K562 (cell line): Measurements from ENCODE around the gene FAM174C. TPM values are rescaled to one million over a fixed set of nuclear protein-coding genes. Genes with fewer than 3 reads are reported as not detected.

Source experiments
- EZH2 ChIP-seq: IDR thresholded peaks from 2 replicates; pipeline ENCODE4 v1.6.1; 2012; ENCODE audit warnings: low read depth, mild to moderate bottlenecking, inconsistent platforms, low read length, borderline replicate concordance
- FOSL1 ChIP-seq: fragments of 200-800 bp; sonication (Bioruptor generic); conservative IDR thresholded peaks from 2 replicates; pipeline ENCODE4 v1.6.1; 2016; ENCODE audit warnings: missing genetic modification characterization, missing compliant biosample characterization
- GABPB1 ChIP-seq: sonication (generic); formaldehyde crosslinking; IDR thresholded peaks from 2 replicates; pipeline ENCODE4 v1.8.0; 2022; ENCODE audit warnings: mild to moderate bottlenecking, missing genetic modification reagents
- HCFC1 ChIP-seq: IDR thresholded peaks from 2 replicates; pipeline ENCODE4 v1.6.1; 2012; ENCODE audit warnings: low read depth, low read length, improper control_type of control experiment
- JUND ChIP-seq, 2 experiments: IDR thresholded peaks; 2 replicates in 1 of 2; 3 replicates in 1 of 2; pipeline ENCODE4 v1.6.1; 2011; ENCODE audit warnings: borderline replicate concordance in 2 of 2, low read depth in 2 of 2, low read length in 2 of 2, improper control_type of control experiment in 1 of 2, missing biosample characterization in 1 of 2, missing genetic modification characterization in 1 of 2, missing genetic modification reagents in 1 of 2
- KLF10 ChIP-seq: fragments of 250-450 bp; sonication (Bioruptor Pico); IDR thresholded peaks from 2 replicates; pipeline ENCODE4 v1.6.1; 2021; ENCODE audit warnings: matching md5 sums
- NCOA2 ChIP-seq, 2 experiments: fragments of 450-650 bp; IDR thresholded peaks; 2 replicates each; pipeline ENCODE4 v1.6.1; 2018; ENCODE audit warnings: mild to moderate bottlenecking in 2 of 2, moderate library complexity in 1 of 2; ENCODE audit not compliant: partially characterized antibody in 2 of 2
- NEUROD1 ChIP-seq: fragments of 150-350 bp; IDR thresholded peaks from 2 replicates; pipeline ENCODE4 v1.6.1; 2014; ENCODE audit warnings: borderline replicate concordance, low read length, low read depth; ENCODE audit not compliant: partially characterized antibody
- NFIC ChIP-seq: fragments of 450-650 bp; IDR thresholded peaks from 2 replicates; pipeline ENCODE4 v1.6.1; 2017; ENCODE audit warnings: mild to moderate bottlenecking, inconsistent platforms
- PHF20 ChIP-seq: fragments of 450-650 bp; IDR thresholded peaks from 2 replicates; pipeline ENCODE4 v1.6.1; 2018; ENCODE audit not compliant: partially characterized antibody
- RBM34 ChIP-seq: fragments of 200-400 bp; formaldehyde crosslinking; IDR thresholded peaks from 2 replicates; pipeline ENCODE4 v1.6.1; 2018; ENCODE audit warnings: low read length, borderline replicate concordance; ENCODE audit not compliant: insufficient read depth
- TRIM28 ChIP-seq: fragments of 450-650 bp; IDR thresholded peaks from 2 replicates; pipeline ENCODE4 v1.6.1; 2017
- ZNF436 ChIP-seq: fragments of 250-450, 450-650 bp; sonication (Bioruptor Pico); formaldehyde crosslinking; IDR thresholded peaks from 2 replicates; pipeline ENCODE4 v1.7.0; 2020; ENCODE audit warnings: mild to moderate bottlenecking
- polyA plus RNA-seq, 8 experiments: library from polyadenylated mRNA; depleted of rRNA in 4 of 8; stranded (reverse) in 5 of 8; unstranded in 3 of 8; fragments of >200 nt; fragmentation: Nextera tagmentation in 2 of 8; fragmentation: Illumina TruSeq in 1 of 8; extraction: Ambion mirVana in 2 of 8; extraction: Trizol in 1 of 8; gene quantifications; 2 replicates each; pipeline versions ENCODE4 v1.2.1 to v1.2.3, GENCODE V29; 2011 to 2014; ENCODE audit warnings: inconsistent platforms in 1 of 8, missing spikeins in 1 of 8
- total RNA-seq, 7 experiments: library from RNA; depleted of rRNA in 6 of 7; stranded (reverse); fragments of >200 nt in 6 of 7; fragmentation: Illumina TruSeq in 2 of 7; extraction: Trizol in 2 of 7; gene quantifications; 2 replicates each; pipeline versions ENCODE4 v1.2.1 to v1.2.3, GENCODE V29; 2011 to 2021; ENCODE audit warnings: low replicate concordance in 1 of 7
- TF ChIP-seq, protein P1 (sequence below): fragments of 200-800 bp; sonication (Bioruptor generic); IDR thresholded peaks from 2 replicates; pipeline ENCODE4 v1.6.1; 2017; ENCODE audit warnings: missing genetic modification characterization, missing compliant biosample characterization
- TF ChIP-seq, protein P2 (sequence below): IDR thresholded peaks from 2 replicates; pipeline ENCODE4 v1.6.1; 2014; ENCODE audit warnings: antibody characterized with exemption
- TF ChIP-seq, protein P3 (sequence below): IDR thresholded peaks from 3 replicates; pipeline ENCODE4 v1.6.1; 2011; ENCODE audit warnings: borderline replicate concordance, mild to moderate bottlenecking, moderate library complexity; ENCODE audit not compliant: insufficient read length; ENCODE audit errors: extremely low read depth
- TF ChIP-seq, protein P4 (sequence below): fragments of 250-450 bp; sonication (Bioruptor Pico); IDR thresholded peaks from 2 replicates; pipeline ENCODE4 v1.4.0; 2020; ENCODE audit warnings: mild to moderate bottlenecking, moderate library complexity

Gene FAM174C
- total and polyA plus RNA-seq, 9 of the 15 experiments (the other 6 are each of a cell fraction or from before 2014, with no cell fraction given) = 0.66 to 89.6 (median 20.3) TPM

DNA sequence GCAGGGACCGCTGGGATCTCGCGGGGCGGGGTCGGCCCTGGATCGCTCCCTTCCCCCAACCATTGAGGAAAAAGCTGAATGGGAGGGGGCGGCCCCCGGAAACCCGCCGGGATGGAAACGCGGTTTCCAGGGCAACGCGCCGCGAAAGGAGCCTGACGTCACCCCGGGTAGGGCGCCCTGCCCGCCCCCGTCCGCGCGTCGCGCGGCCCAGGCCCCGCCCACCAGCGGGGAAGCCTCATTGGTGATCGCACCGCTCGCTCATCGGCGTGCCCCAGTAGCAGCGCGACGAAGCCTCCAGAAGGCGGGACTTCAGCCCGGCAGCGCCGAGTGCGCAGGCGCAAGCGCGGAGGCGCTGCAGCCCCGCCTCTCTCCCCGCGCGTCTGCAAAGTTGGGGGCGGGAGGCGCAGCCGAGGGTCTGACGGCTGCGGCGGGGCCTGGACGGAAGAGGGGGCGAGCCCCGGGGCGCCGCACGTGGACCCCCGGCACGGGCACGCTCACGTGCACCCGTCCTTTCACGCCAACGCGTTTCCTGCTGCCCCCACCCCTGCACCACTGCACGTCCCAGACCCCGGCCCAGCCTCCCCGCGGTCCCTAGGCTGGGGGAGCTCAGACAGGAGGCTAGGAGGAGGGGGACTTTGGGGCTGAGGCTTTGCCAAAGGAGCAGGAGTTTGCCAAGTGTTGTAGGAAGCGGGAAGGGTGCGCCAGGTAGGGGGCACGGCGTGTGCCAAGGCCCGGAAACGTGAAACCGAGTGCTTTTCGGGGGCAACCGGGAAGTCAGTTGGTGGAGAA, 14.4 kb upstream of the FAM174C start (continued):
- TF ChIP-seq, protein P1, sequence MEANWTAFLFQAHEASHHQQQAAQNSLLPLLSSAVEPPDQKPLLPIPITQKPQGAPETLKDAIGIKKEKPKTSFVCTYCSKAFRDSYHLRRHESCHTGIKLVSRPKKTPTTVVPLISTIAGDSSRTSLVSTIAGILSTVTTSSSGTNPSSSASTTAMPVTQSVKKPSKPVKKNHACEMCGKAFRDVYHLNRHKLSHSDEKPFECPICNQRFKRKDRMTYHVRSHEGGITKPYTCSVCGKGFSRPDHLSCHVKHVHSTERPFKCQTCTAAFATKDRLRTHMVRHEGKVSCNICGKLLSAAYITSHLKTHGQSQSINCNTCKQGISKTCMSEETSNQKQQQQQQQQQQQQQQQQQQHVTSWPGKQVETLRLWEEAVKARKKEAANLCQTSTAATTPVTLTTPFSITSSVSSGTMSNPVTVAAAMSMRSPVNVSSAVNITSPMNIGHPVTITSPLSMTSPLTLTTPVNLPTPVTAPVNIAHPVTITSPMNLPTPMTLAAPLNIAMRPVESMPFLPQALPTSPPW (CRISPR knock-in tag) = peak; percentile 95
- TF ChIP-seq GABPB1 (CRISPR knock-in tag) (peak; percentile 58), KLF10 (CRISPR knock-in tag) (no peak), RBM34 (no peak), NCOA2 (IDR thresholded peaks at IDR 0.05; ENCODE audit: partially characterized antibody in 2 of 2) (no peak), NEUROD1 (peak; percentile 84), FOSL1 (tag) (peak; percentile 55), ZNF436 (CRISPR knock-in tag) (no peak), NFIC (0 out of 2 replicates have a peak, but pooled peaks have one; percentile 11), EZH2 (no peak), TRIM28 (no peak), HCFC1 (no peak), JUND (IDR thresholded peaks at IDR 0.05; ENCODE audit: borderline replicate concordance, low read depth, low read length) (peak; percentile 91), JUND (tag; IDR thresholded peaks at IDR 0.05; ENCODE audit: borderline replicate concordance, low read depth, low read length) (peak; percentile 79; the same call in 1 of the 3 replicates), PHF20 (no peak)
- TF ChIP-seq, protein P2, sequence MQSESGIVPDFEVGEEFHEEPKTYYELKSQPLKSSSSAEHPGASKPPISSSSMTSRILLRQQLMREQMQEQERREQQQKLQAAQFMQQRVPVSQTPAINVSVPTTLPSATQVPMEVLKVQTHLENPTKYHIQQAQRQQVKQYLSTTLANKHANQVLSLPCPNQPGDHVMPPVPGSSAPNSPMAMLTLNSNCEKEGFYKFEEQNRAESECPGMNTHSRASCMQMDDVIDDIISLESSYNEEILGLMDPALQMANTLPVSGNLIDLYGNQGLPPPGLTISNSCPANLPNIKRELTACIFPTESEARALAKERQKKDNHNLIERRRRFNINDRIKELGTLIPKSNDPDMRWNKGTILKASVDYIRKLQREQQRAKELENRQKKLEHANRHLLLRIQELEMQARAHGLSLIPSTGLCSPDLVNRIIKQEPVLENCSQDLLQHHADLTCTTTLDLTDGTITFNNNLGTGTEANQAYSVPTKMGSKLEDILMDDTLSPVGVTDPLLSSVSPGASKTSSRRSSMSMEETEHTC = no peak
- TF ChIP-seq, protein P3, sequence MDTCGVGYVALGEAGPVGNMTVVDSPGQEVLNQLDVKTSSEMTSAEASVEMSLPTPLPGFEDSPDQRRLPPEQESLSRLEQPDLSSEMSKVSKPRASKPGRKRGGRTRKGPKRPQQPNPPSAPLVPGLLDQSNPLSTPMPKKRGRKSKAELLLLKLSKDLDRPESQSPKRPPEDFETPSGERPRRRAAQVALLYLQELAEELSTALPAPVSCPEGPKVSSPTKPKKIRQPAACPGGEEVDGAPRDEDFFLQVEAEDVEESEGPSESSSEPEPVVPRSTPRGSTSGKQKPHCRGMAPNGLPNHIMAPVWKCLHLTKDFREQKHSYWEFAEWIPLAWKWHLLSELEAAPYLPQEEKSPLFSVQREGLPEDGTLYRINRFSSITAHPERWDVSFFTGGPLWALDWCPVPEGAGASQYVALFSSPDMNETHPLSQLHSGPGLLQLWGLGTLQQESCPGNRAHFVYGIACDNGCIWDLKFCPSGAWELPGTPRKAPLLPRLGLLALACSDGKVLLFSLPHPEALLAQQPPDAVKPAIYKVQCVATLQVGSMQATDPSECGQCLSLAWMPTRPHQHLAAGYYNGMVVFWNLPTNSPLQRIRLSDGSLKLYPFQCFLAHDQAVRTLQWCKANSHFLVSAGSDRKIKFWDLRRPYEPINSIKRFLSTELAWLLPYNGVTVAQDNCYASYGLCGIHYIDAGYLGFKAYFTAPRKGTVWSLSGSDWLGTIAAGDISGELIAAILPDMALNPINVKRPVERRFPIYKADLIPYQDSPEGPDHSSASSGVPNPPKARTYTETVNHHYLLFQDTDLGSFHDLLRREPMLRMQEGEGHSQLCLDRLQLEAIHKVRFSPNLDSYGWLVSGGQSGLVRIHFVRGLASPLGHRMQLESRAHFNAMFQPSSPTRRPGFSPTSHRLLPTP = no peak
- TF ChIP-seq, protein P4, sequence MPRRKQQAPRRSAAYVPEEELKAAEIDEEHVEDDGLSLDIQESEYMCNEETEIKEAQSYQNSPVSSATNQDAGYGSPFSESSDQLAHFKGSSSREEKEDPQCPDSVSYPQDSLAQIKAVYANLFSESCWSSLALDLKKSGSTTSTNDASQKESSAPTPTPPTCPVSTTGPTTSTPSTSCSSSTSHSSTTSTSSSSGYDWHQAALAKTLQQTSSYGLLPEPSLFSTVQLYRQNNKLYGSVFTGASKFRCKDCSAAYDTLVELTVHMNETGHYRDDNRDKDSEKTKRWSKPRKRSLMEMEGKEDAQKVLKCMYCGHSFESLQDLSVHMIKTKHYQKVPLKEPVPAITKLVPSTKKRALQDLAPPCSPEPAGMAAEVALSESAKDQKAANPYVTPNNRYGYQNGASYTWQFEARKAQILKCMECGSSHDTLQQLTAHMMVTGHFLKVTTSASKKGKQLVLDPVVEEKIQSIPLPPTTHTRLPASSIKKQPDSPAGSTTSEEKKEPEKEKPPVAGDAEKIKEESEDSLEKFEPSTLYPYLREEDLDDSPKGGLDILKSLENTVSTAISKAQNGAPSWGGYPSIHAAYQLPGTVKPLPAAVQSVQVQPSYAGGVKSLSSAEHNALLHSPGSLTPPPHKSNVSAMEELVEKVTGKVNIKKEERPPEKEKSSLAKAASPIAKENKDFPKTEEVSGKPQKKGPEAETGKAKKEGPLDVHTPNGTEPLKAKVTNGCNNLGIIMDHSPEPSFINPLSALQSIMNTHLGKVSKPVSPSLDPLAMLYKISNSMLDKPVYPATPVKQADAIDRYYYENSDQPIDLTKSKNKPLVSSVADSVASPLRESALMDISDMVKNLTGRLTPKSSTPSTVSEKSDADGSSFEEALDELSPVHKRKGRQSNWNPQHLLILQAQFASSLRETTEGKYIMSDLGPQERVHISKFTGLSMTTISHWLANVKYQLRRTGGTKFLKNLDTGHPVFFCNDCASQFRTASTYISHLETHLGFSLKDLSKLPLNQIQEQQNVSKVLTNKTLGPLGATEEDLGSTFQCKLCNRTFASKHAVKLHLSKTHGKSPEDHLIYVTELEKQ (CRISPR knock-in tag) = no peak
